Hepatocyte (in vitro differentiated cells): ENCODE data around the gene TTC17. TPM values are rescaled to one million over a fixed set of nuclear protein-coding genes. Genes with fewer than 3 reads are reported as not detected.

ENCODE experiments used
- DNase-seq: peaks from one replicate; pipeline ENCODE4 v3.0.0-alpha.2; 2016; ENCODE audit warnings: low spot score
- H2AFZ ChIP-seq: fragments of 200-600 bp; sonication (generic); 2 replicates; pipeline ENCODE4 v1.6.0; 2016; ENCODE audit warnings: antibody characterized with exemption, mild to moderate bottlenecking
- H3K27ac ChIP-seq: fragments of 200-600 bp; sonication (generic); 2 replicates; pipeline ENCODE4 v1.5.1; 2016; ENCODE audit warnings: mild to moderate bottlenecking
- H3K27me3 ChIP-seq: fragments of 200-600 bp; sonication (generic); 2 replicates; pipeline ENCODE4 v1.6.1; 2016
- H3K36me3 ChIP-seq: fragments of 200-600 bp; sonication (generic); replicated peaks from 2 replicates; pipeline ENCODE4 v1.5.1; 2016; ENCODE audit warnings: low read depth; ENCODE audit not compliant: insufficient read depth
- H3K4me1 ChIP-seq: fragments of 200-600 bp; sonication (generic); 2 replicates; pipeline ENCODE4 v1.5.1; 2016; ENCODE audit warnings: mild to moderate bottlenecking, moderate library complexity; ENCODE audit not compliant: insufficient read depth
- H3K4me2 ChIP-seq: fragments of 200-600 bp; sonication (generic); 2 replicates; pipeline ENCODE4 v1.6.0; 2016
- H3K4me3 ChIP-seq: fragments of 200-600 bp; sonication (generic); 2 replicates; pipeline ENCODE4 v1.5.1; 2016; ENCODE audit warnings: mild to moderate bottlenecking
- H3K79me2 ChIP-seq: fragments of 200-600 bp; sonication (generic); 2 replicates; pipeline ENCODE4 v1.6.0; 2017; ENCODE audit warnings: mild to moderate bottlenecking
- H3K9me2 ChIP-seq: fragments of 200-600 bp; sonication (generic); replicated peaks from 2 replicates; pipeline ENCODE4 v1.6.0; 2017; ENCODE audit warnings: mild to moderate bottlenecking; ENCODE audit not compliant: insufficient read depth
- H3K9me3 ChIP-seq: fragments of 200-600 bp; sonication (generic); 2 replicates; pipeline ENCODE4 v1.5.1; 2016; ENCODE audit warnings: low read depth, mild to moderate bottlenecking
- H4K20me1 ChIP-seq: fragments of 200-600 bp; sonication (generic); 2 replicates; pipeline ENCODE4 v1.6.0; 2016; ENCODE audit warnings: mild to moderate bottlenecking; ENCODE audit not compliant: insufficient read depth, poor library complexity, severe bottlenecking
- CTCF ChIP-seq: fragments of 200-600 bp; sonication (generic); IDR thresholded peaks from 2 replicates; pipeline ENCODE4 v1.5.1; 2016; ENCODE audit warnings: antibody characterized with exemption, mild to moderate bottlenecking; ENCODE audit not compliant: poor library complexity
- EZH2 ChIP-seq: fragments of 200-600 bp; sonication (generic); IDR thresholded peaks from 2 replicates; pipeline ENCODE4 v1.6.1; 2016; ENCODE audit warnings: antibody characterized with exemption, mild to moderate bottlenecking, borderline replicate concordance
- EZH2phosphoT487 ChIP-seq: fragments of 200-600 bp; sonication (generic); IDR thresholded peaks from one replicate; pipeline ENCODE4 v1.6.1; 2018; ENCODE audit warnings: antibody characterized with exemption, mild to moderate bottlenecking, low read depth, moderate library complexity; ENCODE audit not compliant: unreplicated experiment, severe bottlenecking
- WGBS: methylation state at CpG from one replicate; pipeline ENCODE4 v1.1.6; 2016; ENCODE audit warnings: low lambda C conversion rate; ENCODE audit errors: missing lambda C conversion rate; 5-methylcytosine and 5-hydroxymethylcytosine counted together
- polyA plus RNA-seq: library from polyadenylated mRNA; unstranded; fragments of >200 nt; fragmentation: Nextera tagmentation; extraction: Ambion mirVana; gene quantifications from 2 replicates; pipeline ENCODE4 v1.2.1, GENCODE V29; 2016
- total RNA-seq: library from RNA; depleted of rRNA; stranded (reverse); fragments of >200 nt; gene quantifications from 2 replicates; pipeline ENCODE4 v1.2.3, GENCODE V29; 2014

The TTC17 gene
- total and polyA plus RNA-seq, 2 experiments from 2014 or later = 39.4 to 101 TPM

GRCh38 chr11:43515090-43515489 is 156.4 kb downstream of the TTC17 start:
- Histone ChIP-seq H3K4me3 (no peak overlapping the region), H3K4me2 (no peak overlapping the region), H3K27me3 (no peaks in the 10 kb centered on the region), H3K9me2 (no peaks in the 10 kb centered on the region), H4K20me1 (no peaks in the 10 kb centered on the region), H3K9me3 (no peaks in the 10 kb centered on the region), H3K4me1 (no peaks in the 10 kb centered on the region), H3K27ac (no peak overlapping the region), H3K79me2 (no peaks in the 10 kb centered on the region), H2AFZ (no peak overlapping the region), H3K36me3 (no peaks in the 10 kb centered on the region)
- DNase-seq = no peak
- WGBS = 70% methylated on average over 6 of the region's 6 CpGs
- TF ChIP-seq CTCF = no peak

GRCh38 chr11:43516316-43516850 is 157.7 kb downstream of the TTC17 start:
- Histone ChIP-seq H3K9me2 (no peaks in the 10 kb centered on the region), H3K4me1 (no peaks in the 10 kb centered on the region), H3K4me2 (no peak overlapping the region), H3K4me3 (no peak overlapping the region), H3K9me3 (no peaks in the 10 kb centered on the region), H3K79me2 (no peaks in the 10 kb centered on the region), H3K36me3 (no peaks in the 10 kb centered on the region), H3K27me3 (no peaks in the 10 kb centered on the region), H2AFZ (no peak overlapping the region), H4K20me1 (no peaks in the 10 kb centered on the region), H3K27ac (no peak overlapping the region)
- WGBS = 59% methylated on average over 8 of the region's 8 CpGs
- no peak for DNase-seq
- TF ChIP-seq EZH2phosphoT487 (no peak), CTCF (no peak)

GRCh38 chr11:43517518-43517917 is 158.8 kb downstream of the TTC17 start:
- TF ChIP-seq EZH2 (no peak), CTCF (no peak), EZH2phosphoT487 (no peak)
- Histone ChIP-seq H3K27me3 (no peaks in the 10 kb centered on the region), H3K9me2 (no peaks in the 10 kb centered on the region), H3K4me1 (no peaks in the 10 kb centered on the region), H4K20me1 (no peaks in the 10 kb centered on the region), H3K4me3 (no peak overlapping the region), H3K9me3 (no peaks in the 10 kb centered on the region), H3K27ac (no peak overlapping the region), H3K36me3 (no peaks in the 10 kb centered on the region), H3K79me2 (no peaks in the 10 kb centered on the region), H3K4me2 (no peak overlapping the region), H2AFZ (no peak overlapping the region)
- WGBS = 89% methylated on average over 2 of the region's 2 CpGs
- no peak for DNase-seq
